K562 (cell line): ENCODE data around the gene FNDC11. TPM values are rescaled to one million over a fixed set of nuclear protein-coding genes. Genes with fewer than 3 reads are reported as not detected.

Experiments used
- BCOR ChIP-seq: fragments of 450-650 bp; IDR thresholded peaks from 2 replicates; pipeline ENCODE4 v1.6.1; 2016
- BRF1 ChIP-seq: IDR thresholded peaks from 3 replicates; pipeline ENCODE4 v1.6.1; 2011; ENCODE audit warnings: borderline replicate concordance, mild to moderate bottlenecking; ENCODE audit not compliant: insufficient read length; ENCODE audit errors: extremely low read depth
- CBX5 ChIP-seq: IDR thresholded peaks from 2 replicates; pipeline ENCODE4 v1.6.1; 2014; ENCODE audit warnings: low read depth, borderline replicate concordance
- GABPA ChIP-seq: fragments of 200-800 bp; sonication (Bioruptor generic); conservative IDR thresholded peaks from 2 replicates; pipeline ENCODE4 v1.6.1; 2016; ENCODE audit warnings: low read depth, missing genetic modification characterization, missing compliant biosample characterization
- MBD2 ChIP-seq: sonication (generic); IDR thresholded peaks from 2 replicates; pipeline ENCODE4 v1.6.1; 2016; ENCODE audit warnings: low read depth, borderline replicate concordance
- NFYB ChIP-seq: IDR thresholded peaks from 2 replicates; pipeline ENCODE4 v1.6.1; 2011; ENCODE audit warnings: mild to moderate bottlenecking, moderate library complexity; ENCODE audit not compliant: insufficient read length; ENCODE audit errors: extremely low read depth
- REST ChIP-seq, 2 experiments: fragments of 450-650 bp; formaldehyde crosslinking in 1 of 2; IDR thresholded peaks; 2 replicates each; pipeline versions ENCODE4 v1.4.0 to v1.6.1; 2014 to 2020; ENCODE audit warnings: mild to moderate bottlenecking in 2 of 2, borderline replicate concordance in 1 of 2, low read depth in 1 of 2
- ZNF143 ChIP-seq: sonication (generic); formaldehyde crosslinking; IDR thresholded peaks from 2 replicates; pipeline ENCODE4 v1.9.0; 2022; ENCODE audit warnings: mild to moderate bottlenecking, missing genetic modification reagents
- ZNF224 ChIP-seq: sonication (generic); formaldehyde crosslinking; IDR thresholded peaks from 2 replicates; pipeline ENCODE4 v1.8.0; 2022; ENCODE audit warnings: mild to moderate bottlenecking, missing genetic modification reagents
- polyA plus RNA-seq, 8 experiments: library from polyadenylated mRNA; depleted of rRNA in 4 of 8; stranded (reverse) in 5 of 8; unstranded in 3 of 8; fragments of >200 nt; fragmentation: Nextera tagmentation in 2 of 8; fragmentation: Illumina TruSeq in 1 of 8; extraction: Ambion mirVana in 2 of 8; extraction: Trizol in 1 of 8; gene quantifications; 2 replicates each; pipeline versions ENCODE4 v1.2.1 to v1.2.3, GENCODE V29; 2011 to 2014; ENCODE audit warnings: inconsistent platforms in 1 of 8, missing spikeins in 1 of 8
- total RNA-seq, 7 experiments: library from RNA; depleted of rRNA in 6 of 7; stranded (reverse); fragments of >200 nt in 6 of 7; fragmentation: Illumina TruSeq in 2 of 7; extraction: Trizol in 2 of 7; gene quantifications; 2 replicates each; pipeline versions ENCODE4 v1.2.1 to v1.2.3, GENCODE V29; 2011 to 2021; ENCODE audit warnings: low replicate concordance in 1 of 7
- TF ChIP-seq, protein P1 (sequence below): fragments of 450-650 bp; IDR thresholded peaks from 2 replicates; pipeline ENCODE4 v1.6.1; 2016; ENCODE audit warnings: mild to moderate bottlenecking
- TF ChIP-seq, protein P2 (sequence below): fragments of 250-450 bp; sonication (Bioruptor Pico); IDR thresholded peaks from 2 replicates; pipeline ENCODE4 v1.5.0; 2020; ENCODE audit warnings: mild to moderate bottlenecking, borderline replicate concordance
- TF ChIP-seq, protein P3 (sequence below), 3 experiments: IDR thresholded peaks in 2 of 3; conservative IDR thresholded peaks in 1 of 3; 2 replicates each; pipeline ENCODE4 v1.5.1; 2011 to 2012; ENCODE audit warnings: low read length in 3 of 3, mild to moderate bottlenecking in 3 of 3, control low read depth in 2 of 3, improper control_type of control experiment in 1 of 3, inconsistent platforms in 1 of 3, low read depth in 1 of 3, mixed read lengths in 1 of 3, moderate library complexity in 1 of 3; ENCODE audit not compliant: insufficient read depth in 2 of 3

Gene FNDC11
- total and polyA plus RNA-seq, 9 of the 15 experiments (the other 6 are each of a cell fraction or from before 2014, with no cell fraction given): 0.08 to 2.3 (median 0.64) TPM; not detected in 2

DNA sequence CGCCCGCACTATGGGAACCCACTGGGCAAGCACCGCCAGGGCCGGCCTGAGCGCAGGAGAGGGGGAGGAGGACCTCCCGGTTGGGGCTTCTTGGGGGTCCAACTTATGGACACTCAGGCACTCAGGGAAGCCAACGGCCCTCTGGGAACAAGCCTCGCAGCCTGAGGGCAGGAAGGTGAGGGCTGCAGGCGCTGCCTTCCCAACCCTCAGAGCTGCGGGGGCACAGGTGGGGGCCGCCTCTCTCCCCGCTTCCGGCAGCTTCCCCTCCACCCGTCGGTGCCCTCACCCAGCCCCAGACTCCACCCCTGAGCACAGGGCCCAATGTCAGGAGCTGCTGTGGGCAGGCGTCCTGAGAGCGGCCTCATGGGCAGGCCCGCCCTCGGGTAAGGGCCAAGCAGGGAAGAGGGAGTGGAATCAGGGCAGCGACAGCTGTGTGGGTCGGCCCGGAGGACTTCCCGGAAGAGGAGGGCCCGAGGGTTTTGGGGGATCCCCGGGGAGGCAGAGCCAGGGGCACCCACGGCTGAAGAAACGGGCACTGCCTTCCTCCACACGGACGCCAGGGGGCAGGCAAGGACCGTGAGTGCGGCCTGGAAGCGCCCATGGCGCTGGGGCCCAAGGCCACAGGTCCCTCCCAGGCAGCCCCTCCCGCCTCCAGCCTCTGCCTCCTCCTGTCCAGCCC, 16.3 kb upstream of the FNDC11 start (continued):
- TF ChIP-seq, protein P1, sequence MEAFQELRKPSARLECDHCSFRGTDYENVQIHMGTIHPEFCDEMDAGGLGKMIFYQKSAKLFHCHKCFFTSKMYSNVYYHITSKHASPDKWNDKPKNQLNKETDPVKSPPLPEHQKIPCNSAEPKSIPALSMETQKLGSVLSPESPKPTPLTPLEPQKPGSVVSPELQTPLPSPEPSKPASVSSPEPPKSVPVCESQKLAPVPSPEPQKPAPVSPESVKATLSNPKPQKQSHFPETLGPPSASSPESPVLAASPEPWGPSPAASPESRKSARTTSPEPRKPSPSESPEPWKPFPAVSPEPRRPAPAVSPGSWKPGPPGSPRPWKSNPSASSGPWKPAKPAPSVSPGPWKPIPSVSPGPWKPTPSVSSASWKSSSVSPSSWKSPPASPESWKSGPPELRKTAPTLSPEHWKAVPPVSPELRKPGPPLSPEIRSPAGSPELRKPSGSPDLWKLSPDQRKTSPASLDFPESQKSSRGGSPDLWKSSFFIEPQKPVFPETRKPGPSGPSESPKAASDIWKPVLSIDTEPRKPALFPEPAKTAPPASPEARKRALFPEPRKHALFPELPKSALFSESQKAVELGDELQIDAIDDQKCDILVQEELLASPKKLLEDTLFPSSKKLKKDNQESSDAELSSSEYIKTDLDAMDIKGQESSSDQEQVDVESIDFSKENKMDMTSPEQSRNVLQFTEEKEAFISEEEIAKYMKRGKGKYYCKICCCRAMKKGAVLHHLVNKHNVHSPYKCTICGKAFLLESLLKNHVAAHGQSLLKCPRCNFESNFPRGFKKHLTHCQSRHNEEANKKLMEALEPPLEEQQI: no peak
- TF ChIP-seq GABPA (tag) (peak; percentile 68), BCOR (no peak), ZNF224 (CRISPR knock-in tag) (no peak), CBX5 (peak; percentile 33; the same call in 1 of the 2 replicates), NFYB (no peak), MBD2 (no peak), BRF1 (no peak), REST (IDR thresholded peaks at IDR 0.05; ENCODE audit: borderline replicate concordance) (peak; percentile 87), REST (CRISPR knock-in tag; IDR thresholded peaks at IDR 0.05; ENCODE audit: low read depth) (no peak), ZNF143 (CRISPR knock-in tag) (0 out of 2 replicates have a peak, but pooled peaks have one; percentile 20)
- TF ChIP-seq, protein P2, sequence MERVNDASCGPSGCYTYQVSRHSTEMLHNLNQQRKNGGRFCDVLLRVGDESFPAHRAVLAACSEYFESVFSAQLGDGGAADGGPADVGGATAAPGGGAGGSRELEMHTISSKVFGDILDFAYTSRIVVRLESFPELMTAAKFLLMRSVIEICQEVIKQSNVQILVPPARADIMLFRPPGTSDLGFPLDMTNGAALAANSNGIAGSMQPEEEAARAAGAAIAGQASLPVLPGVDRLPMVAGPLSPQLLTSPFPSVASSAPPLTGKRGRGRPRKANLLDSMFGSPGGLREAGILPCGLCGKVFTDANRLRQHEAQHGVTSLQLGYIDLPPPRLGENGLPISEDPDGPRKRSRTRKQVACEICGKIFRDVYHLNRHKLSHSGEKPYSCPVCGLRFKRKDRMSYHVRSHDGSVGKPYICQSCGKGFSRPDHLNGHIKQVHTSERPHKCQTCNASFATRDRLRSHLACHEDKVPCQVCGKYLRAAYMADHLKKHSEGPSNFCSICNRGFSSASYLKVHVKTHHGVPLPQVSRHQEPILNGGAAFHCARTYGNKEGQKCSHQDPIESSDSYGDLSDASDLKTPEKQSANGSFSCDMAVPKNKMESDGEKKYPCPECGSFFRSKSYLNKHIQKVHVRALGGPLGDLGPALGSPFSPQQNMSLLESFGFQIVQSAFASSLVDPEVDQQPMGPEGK (CRISPR knock-in tag): no peak
- TF ChIP-seq, protein P3, sequence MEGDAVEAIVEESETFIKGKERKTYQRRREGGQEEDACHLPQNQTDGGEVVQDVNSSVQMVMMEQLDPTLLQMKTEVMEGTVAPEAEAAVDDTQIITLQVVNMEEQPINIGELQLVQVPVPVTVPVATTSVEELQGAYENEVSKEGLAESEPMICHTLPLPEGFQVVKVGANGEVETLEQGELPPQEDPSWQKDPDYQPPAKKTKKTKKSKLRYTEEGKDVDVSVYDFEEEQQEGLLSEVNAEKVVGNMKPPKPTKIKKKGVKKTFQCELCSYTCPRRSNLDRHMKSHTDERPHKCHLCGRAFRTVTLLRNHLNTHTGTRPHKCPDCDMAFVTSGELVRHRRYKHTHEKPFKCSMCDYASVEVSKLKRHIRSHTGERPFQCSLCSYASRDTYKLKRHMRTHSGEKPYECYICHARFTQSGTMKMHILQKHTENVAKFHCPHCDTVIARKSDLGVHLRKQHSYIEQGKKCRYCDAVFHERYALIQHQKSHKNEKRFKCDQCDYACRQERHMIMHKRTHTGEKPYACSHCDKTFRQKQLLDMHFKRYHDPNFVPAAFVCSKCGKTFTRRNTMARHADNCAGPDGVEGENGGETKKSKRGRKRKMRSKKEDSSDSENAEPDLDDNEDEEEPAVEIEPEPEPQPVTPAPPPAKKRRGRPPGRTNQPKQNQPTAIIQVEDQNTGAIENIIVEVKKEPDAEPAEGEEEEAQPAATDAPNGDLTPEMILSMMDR (IDR thresholded peaks at IDR 0.05 in 2 of 3, conservative IDR thresholded peaks at IDR 0.05 in 1 of 3; ENCODE audit: insufficient read depth in 2 of 3, low read depth in 1 of 3, low read length in 3 of 3): peak; percentile 89 to 95 (median 92)
